ENCODE measurements around the gene TMEM38A.

The TMEM38A gene

GRCh38 chr19:16659832-16660708 lies 869 bp upstream of the TMEM38A start, which contains the start of gene SMIM7 (continued):
- TF ChIP-seq, protein P1, sequence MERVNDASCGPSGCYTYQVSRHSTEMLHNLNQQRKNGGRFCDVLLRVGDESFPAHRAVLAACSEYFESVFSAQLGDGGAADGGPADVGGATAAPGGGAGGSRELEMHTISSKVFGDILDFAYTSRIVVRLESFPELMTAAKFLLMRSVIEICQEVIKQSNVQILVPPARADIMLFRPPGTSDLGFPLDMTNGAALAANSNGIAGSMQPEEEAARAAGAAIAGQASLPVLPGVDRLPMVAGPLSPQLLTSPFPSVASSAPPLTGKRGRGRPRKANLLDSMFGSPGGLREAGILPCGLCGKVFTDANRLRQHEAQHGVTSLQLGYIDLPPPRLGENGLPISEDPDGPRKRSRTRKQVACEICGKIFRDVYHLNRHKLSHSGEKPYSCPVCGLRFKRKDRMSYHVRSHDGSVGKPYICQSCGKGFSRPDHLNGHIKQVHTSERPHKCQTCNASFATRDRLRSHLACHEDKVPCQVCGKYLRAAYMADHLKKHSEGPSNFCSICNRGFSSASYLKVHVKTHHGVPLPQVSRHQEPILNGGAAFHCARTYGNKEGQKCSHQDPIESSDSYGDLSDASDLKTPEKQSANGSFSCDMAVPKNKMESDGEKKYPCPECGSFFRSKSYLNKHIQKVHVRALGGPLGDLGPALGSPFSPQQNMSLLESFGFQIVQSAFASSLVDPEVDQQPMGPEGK (tag by site-specific recombination; IDR thresholded peaks at IDR 0.05), result peak; percentile 100
- 0 out of 2 replicates have a peak, but pooled peaks have one; percentile 43 for TF ChIP-seq ZNF600 (tag by site-specific recombination; IDR thresholded peaks at IDR 0.05)
- TF ChIP-seq ZBTB17 (tag by site-specific recombination; IDR thresholded peaks at IDR 0.05), result peak; percentile 98
- TF ChIP-seq ZNF146 (tag by site-specific recombination; IDR thresholded peaks at IDR 0.05), result 0 out of 2 replicates have a peak, but pooled peaks have one; percentile 22
- TF ChIP-seq SP7 (tag by site-specific recombination; IDR thresholded peaks at IDR 0.05), result peak; percentile 69
- peak; percentile 93; the same call in 1 of the 2 replicates for TF ChIP-seq ZBTB7A (tag by site-specific recombination; IDR thresholded peaks at IDR 0.05; ENCODE audit: low read depth)
- TF ChIP-seq KLF10 (tag by site-specific recombination; IDR thresholded peaks at IDR 0.05), result 0 out of 2 replicates have a peak, but pooled peaks have one; percentile 61
- no peak for TF ChIP-seq ZNF138 (tag by site-specific recombination; IDR thresholded peaks at IDR 0.05; ENCODE audit: borderline replicate concordance)
- no peak for TF ChIP-seq ZNF366 (tag by site-specific recombination; conservative IDR thresholded peaks at IDR 0.05)
- no peak for TF ChIP-seq BCL11B (tag by site-specific recombination; IDR thresholded peaks at IDR 0.05; ENCODE audit: low read depth)
- TF ChIP-seq ZBTB20 (tag by site-specific recombination; IDR thresholded peaks at IDR 0.05), result peak; percentile 35
- peak; percentile 84 for TF ChIP-seq ZBTB11 (tag by site-specific recombination; conservative IDR thresholded peaks at IDR 0.05; ENCODE audit: low read depth)
- TF ChIP-seq ZNF660 (tag by site-specific recombination; IDR thresholded peaks at IDR 0.05), result 0 out of 2 replicates have a peak, but pooled peaks have one; percentile 26
- no peak for TF ChIP-seq ZNF398 (tag by site-specific recombination; IDR thresholded peaks at IDR 0.05)
- peak; percentile 60 for TF ChIP-seq WT1 (tag by site-specific recombination; IDR thresholded peaks at IDR 0.05)
- 0 out of 2 replicates have a peak, but pooled peaks have one; percentile 11 for TF ChIP-seq ZNF394 (tag by site-specific recombination; IDR thresholded peaks at IDR 0.05; ENCODE audit: borderline replicate concordance)
- peak; percentile 28; the same call in 1 of the 2 replicates for TF ChIP-seq ZNF76 (tag by site-specific recombination; IDR thresholded peaks at IDR 0.05; ENCODE audit: borderline replicate concordance, low read depth)
- TF ChIP-seq ZNF629 (tag by site-specific recombination; IDR thresholded peaks at IDR 0.05), result peak; percentile 73
- no peak for TF ChIP-seq ZFP37 (tag by site-specific recombination; IDR thresholded peaks at IDR 0.05)
- peak; percentile 89 for TF ChIP-seq KLF8 (tag by site-specific recombination; IDR thresholded peaks at IDR 0.05)
- TF ChIP-seq ZNF639 (tag by site-specific recombination; IDR thresholded peaks at IDR 0.05), result peak; percentile 48; the same call in 1 of the 2 replicates
- TF ChIP-seq, protein P2, sequence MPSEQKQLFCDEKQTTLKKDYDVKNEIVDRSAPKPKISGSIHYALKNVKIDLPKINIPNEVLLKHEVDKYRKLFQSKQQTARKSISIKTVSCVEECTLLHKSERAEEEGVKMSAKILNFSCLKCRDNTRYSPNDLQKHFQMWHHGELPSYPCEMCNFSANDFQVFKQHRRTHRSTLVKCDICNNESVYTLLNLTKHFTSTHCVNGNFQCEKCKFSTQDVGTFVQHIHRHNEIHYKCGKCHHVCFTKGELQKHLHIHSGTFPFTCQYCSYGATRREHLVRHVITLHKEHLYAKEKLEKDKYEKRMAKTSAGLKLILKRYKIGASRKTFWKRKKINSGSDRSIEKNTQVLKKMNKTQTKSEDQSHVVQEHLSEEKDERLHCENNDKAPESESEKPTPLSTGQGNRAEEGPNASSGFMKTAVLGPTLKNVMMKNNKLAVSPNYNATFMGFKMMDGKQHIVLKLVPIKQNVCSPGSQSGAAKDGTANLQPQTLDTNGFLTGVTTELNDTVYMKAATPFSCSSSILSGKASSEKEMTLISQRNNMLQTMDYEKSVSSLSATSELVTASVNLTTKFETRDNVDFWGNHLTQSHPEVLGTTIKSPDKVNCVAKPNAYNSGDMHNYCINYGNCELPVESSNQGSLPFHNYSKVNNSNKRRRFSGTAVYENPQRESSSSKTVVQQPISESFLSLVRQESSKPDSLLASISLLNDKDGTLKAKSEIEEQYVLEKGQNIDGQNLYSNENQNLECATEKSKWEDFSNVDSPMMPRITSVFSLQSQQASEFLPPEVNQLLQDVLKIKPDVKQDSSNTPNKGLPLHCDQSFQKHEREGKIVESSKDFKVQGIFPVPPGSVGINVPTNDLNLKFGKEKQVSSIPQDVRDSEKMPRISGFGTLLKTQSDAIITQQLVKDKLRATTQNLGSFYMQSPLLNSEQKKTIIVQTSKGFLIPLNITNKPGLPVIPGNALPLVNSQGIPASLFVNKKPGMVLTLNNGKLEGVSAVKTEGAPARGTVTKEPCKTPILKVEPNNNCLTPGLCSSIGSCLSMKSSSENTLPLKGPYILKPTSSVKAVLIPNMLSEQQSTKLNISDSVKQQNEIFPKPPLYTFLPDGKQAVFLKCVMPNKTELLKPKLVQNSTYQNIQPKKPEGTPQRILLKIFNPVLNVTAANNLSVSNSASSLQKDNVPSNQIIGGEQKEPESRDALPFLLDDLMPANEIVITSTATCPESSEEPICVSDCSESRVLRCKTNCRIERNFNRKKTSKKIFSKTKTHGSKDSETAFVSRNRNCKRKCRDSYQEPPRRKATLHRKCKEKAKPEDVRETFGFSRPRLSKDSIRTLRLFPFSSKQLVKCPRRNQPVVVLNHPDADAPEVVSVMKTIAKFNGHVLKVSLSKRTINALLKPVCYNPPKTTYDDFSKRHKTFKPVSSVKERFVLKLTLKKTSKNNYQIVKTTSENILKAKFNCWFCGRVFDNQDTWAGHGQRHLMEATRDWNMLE (tag by site-specific recombination; conservative IDR thresholded peaks at IDR 0.05; ENCODE audit: low read depth), result peak; percentile 81
- 0 out of 2 replicates have a peak, but pooled peaks have one; percentile 40 for TF ChIP-seq KLF1 (tag by site-specific recombination; IDR thresholded peaks at IDR 0.05)
- TF ChIP-seq ZNF324 (tag by site-specific recombination; IDR thresholded peaks at IDR 0.05), result peak; percentile 70
- no peak; the same call in 1 of the 2 replicates for TF ChIP-seq TRIM28 (IDR thresholded peaks at IDR 0.05; ENCODE audit: borderline replicate concordance, low read length)

Data from HEK293 (cell line).